ENCODE measurements around the gene CPT1B. TPM values are rescaled to one million over a fixed set of nuclear protein-coding genes. Genes with fewer than 3 reads are reported as not detected.

Gene CPT1B
- total RNA-seq, 2 donors from 2014 or later: 83.5 to 105 TPM

GRCh38 chr22:50550395-50550794 is 27.8 kb downstream of the CPT1B start:
- DNase-seq: no peak
- H3K27me3 Mint-ChIP-seq (ENCODE audit: insufficient read depth): peaks cover 8% of the 10 kb centered on the region
- H3K4me3 ChIP-seq (ENCODE audit: low read length): no peak overlapping the region
- H3K36me3 ChIP-seq (ENCODE audit: control insufficient read depth, insufficient read depth, low read length): no peaks in the 10 kb centered on the region
- TF ChIP-seq, protein P1, sequence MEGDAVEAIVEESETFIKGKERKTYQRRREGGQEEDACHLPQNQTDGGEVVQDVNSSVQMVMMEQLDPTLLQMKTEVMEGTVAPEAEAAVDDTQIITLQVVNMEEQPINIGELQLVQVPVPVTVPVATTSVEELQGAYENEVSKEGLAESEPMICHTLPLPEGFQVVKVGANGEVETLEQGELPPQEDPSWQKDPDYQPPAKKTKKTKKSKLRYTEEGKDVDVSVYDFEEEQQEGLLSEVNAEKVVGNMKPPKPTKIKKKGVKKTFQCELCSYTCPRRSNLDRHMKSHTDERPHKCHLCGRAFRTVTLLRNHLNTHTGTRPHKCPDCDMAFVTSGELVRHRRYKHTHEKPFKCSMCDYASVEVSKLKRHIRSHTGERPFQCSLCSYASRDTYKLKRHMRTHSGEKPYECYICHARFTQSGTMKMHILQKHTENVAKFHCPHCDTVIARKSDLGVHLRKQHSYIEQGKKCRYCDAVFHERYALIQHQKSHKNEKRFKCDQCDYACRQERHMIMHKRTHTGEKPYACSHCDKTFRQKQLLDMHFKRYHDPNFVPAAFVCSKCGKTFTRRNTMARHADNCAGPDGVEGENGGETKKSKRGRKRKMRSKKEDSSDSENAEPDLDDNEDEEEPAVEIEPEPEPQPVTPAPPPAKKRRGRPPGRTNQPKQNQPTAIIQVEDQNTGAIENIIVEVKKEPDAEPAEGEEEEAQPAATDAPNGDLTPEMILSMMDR (conservative IDR thresholded peaks at IDR 0.05): no peak
- no peaks in the 10 kb centered on the region for H3K36me3 Mint-ChIP-seq (ENCODE audit: low read depth)
- no peaks in the 10 kb centered on the region for H3K9me3 Mint-ChIP-seq
- no peak overlapping the region for H3K27ac ChIP-seq (ENCODE audit: low read depth, low read length)
- no peak overlapping the region for H3K27ac Mint-ChIP-seq
- no peak overlapping the region for H3K9ac ChIP-seq (ENCODE audit: extremely low read depth, low read length, poor library complexity, severe bottlenecking)
- H3K27me3 ChIP-seq (ENCODE audit: control insufficient read depth, insufficient read depth, low read length, poor library complexity, severe bottlenecking): no peaks in the 10 kb centered on the region
- no peak overlapping the region for H3K4me3 Mint-ChIP-seq
- peaks cover 3% of the 10 kb centered on the region for H3K4me1 Mint-ChIP-seq
- no peaks in the 10 kb centered on the region for H3K9me3 ChIP-seq (ENCODE audit: control insufficient read depth, low read length)
- 92 to 95% methylated on average over 7 to 8 of the region's 8 CpGs for WGBS, 2 experiments (ENCODE audit: insufficient coverage in 1 of 2, insufficient read length in 1 of 2)
- no peaks in the 10 kb centered on the region for H3K4me1 ChIP-seq (ENCODE audit: control insufficient read depth, insufficient read depth, low read length)

DNA sequence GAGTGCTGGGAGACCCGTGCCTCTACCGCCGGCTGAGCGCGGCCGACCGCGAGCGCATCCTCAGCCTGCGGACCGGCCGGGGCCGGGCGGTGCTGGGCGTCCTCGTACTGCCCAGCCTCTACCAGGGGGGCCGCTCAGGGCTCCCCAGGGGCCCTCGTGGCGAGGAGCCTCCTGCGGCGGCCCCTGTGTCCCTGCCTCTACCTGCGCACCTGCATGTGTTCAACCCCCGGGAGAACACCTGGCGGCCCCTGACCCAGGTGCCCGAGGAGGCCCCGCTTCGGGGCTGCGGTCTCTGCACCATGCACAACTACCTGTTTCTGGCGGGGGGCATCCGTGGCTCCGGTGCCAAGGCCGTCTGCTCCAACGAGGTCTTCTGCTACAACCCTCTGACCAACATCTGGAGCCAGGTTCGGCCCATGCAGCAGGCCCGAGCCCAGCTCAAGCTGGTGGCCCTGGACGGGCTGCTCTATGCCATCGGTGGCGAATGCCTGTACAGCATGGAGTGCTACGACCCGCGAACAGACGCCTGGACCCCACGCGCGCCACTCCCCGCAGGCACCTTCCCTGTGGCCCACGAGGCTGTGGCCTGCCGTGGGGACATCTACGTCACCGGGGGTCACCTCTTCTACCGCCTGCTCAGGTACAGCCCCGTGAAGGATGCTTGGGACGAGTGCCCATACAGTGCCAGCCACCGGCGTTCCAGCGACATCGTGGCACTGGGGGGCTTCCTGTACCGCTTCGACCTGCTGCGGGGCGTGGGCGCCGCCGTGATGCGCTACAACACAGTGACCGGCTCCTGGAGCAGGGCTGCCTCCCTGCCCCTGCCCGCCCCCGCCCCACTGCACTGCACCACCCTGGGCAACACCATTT is 29.1 kb downstream of the CPT1B start:
- Histone ChIP-seq H3K36me3 (ENCODE audit: control insufficient read depth, insufficient read depth, low read length) (no peaks in the 10 kb centered on the region), H3K27ac (ENCODE audit: low read depth, low read length) (no peak overlapping the region), H3K9me3 (ENCODE audit: control insufficient read depth, low read length) (no peaks in the 10 kb centered on the region), H3K4me3 (ENCODE audit: low read length) (no peak overlapping the region), H3K4me1 (ENCODE audit: control insufficient read depth, insufficient read depth, low read length) (no peaks in the 10 kb centered on the region), H3K9ac (ENCODE audit: extremely low read depth, low read length, poor library complexity, severe bottlenecking) (no peak overlapping the region), H3K27me3 (ENCODE audit: control insufficient read depth, insufficient read depth, low read length, poor library complexity, severe bottlenecking) (peaks cover 11% of the 10 kb centered on the region)
- Mint-ChIP-seq H3K36me3 (ENCODE audit: low read depth) (no peaks in the 10 kb centered on the region), H3K4me3 (no peak overlapping the region), H3K4me1 (peaks cover 3% of the 10 kb centered on the region), H3K27ac (no peak overlapping the region), H3K9me3 (no peaks in the 10 kb centered on the region), H3K27me3 (ENCODE audit: insufficient read depth) (peaks cover 18% of the 10 kb centered on the region)
- 95% methylated on average over 31 to 68 of the region's 68 CpGs for WGBS, 2 experiments (ENCODE audit: insufficient coverage in 1 of 2, insufficient read length in 1 of 2)
- DNase-seq: no peak
- TF ChIP-seq, protein P1 (conservative IDR thresholded peaks at IDR 0.05): no peak

- 92 to 95% methylated on average over 35 to 56 of the region's 56 CpGs for WGBS, 2 experiments (ENCODE audit: insufficient coverage in 1 of 2, insufficient read length in 1 of 2)
- Mint-ChIP-seq H3K4me3 (no peak overlapping the region), H3K27me3 (ENCODE audit: insufficient read depth) (peaks cover 18% of the 10 kb centered on the region), H3K36me3 (ENCODE audit: low read depth) (no peaks in the 10 kb centered on the region), H3K9me3 (no peaks in the 10 kb centered on the region), H3K4me1 (peaks cover 3% of the 10 kb centered on the region), H3K27ac (no peak overlapping the region)
- Histone ChIP-seq H3K9me3 (ENCODE audit: control insufficient read depth, low read length) (no peaks in the 10 kb centered on the region), H3K27ac (ENCODE audit: low read depth, low read length) (no peak overlapping the region), H3K27me3 (ENCODE audit: control insufficient read depth, insufficient read depth, low read length, poor library complexity, severe bottlenecking) (peaks cover 14% of the 10 kb centered on the region), H3K9ac (ENCODE audit: extremely low read depth, low read length, poor library complexity, severe bottlenecking) (no peak overlapping the region), H3K36me3 (ENCODE audit: control insufficient read depth, insufficient read depth, low read length) (no peaks in the 10 kb centered on the region), H3K4me1 (ENCODE audit: control insufficient read depth, insufficient read depth, low read length) (no peaks in the 10 kb centered on the region), H3K4me3 (ENCODE audit: low read length) (no peak overlapping the region)
- TF ChIP-seq, protein P1 (conservative IDR thresholded peaks at IDR 0.05): no peak
- no peak for DNase-seq
Measured at GRCh38 chr22:50548040-50548920, 29.9 kb downstream of the CPT1B start.

Data from endodermal cell (in vitro differentiated cells).